AG10803 (cell line): ENCODE data around the gene TAT.

Experiments
- DNase-seq: peaks from one replicate; pipeline ENCODE4 v3.0.0; 2010; ENCODE audit warnings: low read depth
- H3K4me3 ChIP-seq: 2 replicates; pipeline ENCODE4 v1.5.1; 2011; ENCODE audit warnings: mild to moderate bottlenecking, low read length, control low read depth
- CTCF ChIP-seq: conservative IDR thresholded peaks from 2 replicates; pipeline ENCODE4 v1.5.1; 2011; ENCODE audit warnings: mild to moderate bottlenecking, low read length, control low read depth, inconsistent platforms

Gene TAT

DNA sequence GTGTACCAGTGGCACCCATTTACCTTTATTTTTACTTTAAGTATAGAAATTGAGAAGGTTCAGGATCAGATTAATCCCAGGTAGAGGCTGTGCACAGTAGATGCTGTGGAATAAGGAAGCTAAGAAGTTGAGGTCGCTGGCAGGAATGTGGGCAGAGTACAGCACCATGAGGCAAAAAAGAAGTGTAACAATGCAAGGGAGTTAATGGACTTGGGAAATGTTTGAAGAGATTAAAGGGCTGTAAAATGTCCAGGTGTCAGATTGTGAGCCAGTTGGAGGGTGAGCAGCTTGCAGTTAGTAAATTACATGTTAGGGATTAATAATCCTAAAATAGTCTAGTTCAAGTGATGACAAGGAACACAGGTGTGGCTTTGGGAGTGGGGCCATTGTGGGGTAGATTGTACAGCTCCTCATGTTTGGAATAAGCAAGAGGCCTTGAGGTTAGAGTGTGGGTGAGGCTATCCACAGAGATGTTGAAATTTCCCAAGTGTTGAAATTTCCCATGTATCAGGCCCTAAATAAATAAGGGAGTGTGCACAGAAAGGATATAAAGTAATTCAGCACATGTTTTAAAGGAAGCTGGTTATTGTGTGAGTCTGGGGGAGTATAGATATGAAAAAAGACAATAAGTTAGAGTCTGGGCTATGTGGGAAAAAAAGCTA is 21.5 kb downstream of the TAT start:
- no peak for DNase-seq
- H3K4me3 ChIP-seq: no peak overlapping the region
- TF ChIP-seq CTCF: no peak

DNA sequence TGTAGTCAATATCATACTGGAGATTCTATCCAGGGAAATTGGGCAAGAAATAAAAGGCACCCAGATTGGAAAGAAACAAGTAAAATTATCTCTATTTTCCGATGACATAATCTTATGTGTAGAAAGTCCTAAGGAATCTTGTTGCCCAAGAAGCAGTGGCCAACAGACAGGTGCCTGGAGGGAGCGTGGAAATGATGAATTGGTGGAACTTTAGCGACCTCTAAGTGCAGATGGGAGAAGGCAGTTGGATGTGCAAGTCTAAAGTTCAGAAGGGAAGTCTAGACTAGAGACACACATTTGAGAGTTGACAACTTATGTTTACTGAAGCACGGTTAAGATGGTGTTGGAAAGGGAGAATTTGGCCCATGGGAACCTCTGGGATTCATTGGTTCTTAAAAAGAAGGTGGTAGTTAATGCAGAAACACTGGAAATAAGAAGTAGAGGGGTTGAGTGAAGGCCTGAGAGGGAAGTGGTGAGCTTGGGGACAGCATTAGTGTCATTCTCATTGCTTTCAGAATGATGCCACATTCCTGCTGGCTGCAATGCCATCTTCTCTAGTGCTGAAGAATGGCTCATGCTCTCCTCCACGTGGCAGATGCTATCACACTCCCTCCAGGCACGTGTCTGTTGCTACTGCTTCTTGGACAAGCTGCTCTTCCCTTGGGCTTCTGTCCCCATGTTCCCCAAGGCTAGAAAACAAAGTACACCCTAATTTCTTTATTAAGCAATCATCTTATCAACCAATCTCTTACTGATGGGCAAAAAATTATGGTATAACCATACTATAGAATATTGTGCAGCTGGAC is 24.0 kb downstream of the TAT start:
- no peak for TF ChIP-seq CTCF
- no peak for DNase-seq
- H3K4me3 ChIP-seq: no peak overlapping the region

GRCh38 chr16:71547168-71547567 is 29.7 kb downstream of the TAT start:
- no peak for DNase-seq
- no peak overlapping the region for H3K4me3 ChIP-seq
- no peak for TF ChIP-seq CTCF

- peak; percentile 52 for TF ChIP-seq CTCF
- H3K4me3 ChIP-seq: no peak overlapping the region
- peak; percentile 14 for DNase-seq
Measured at GRCh38 chr16:71542377-71542776, 34.5 kb downstream of the TAT start.

- no peak overlapping the region for H3K4me3 ChIP-seq
- DNase-seq: peak; percentile 39
- TF ChIP-seq CTCF: peak; percentile 78
Measured at GRCh38 chr16:71537643-71538042, 39.2 kb downstream of the TAT start.

DNA sequence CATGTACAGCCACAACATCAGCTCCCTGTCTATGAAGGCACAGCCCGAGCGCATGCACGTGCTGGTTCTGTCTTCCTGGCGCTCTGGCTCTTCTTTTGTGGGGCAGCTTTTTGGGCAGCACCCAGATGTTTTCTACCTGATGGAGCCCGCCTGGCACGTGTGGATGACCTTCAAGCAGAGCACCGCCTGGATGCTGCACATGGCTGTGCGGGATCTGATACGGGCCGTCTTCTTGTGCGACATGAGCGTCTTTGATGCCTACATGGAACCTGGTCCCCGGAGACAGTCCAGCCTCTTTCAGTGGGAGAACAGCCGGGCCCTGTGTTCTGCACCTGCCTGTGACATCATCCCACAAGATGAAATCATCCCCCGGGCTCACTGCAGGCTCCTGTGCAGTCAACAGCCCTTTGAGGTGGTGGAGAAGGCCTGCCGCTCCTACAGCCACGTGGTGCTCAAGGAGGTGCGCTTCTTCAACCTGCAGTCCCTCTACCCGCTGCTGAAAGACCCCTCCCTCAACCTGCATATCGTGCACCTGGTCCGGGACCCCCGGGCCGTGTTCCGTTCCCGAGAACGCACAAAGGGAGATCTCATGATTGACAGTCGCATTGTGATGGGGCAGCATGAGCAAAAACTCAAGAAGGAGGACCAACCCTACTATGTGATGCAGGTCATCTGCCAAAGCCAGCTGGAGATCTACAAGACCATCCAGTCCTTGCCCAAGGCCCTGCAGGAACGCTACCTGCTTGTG is 40.0 kb downstream of the TAT start:
- H3K4me3 ChIP-seq: no peak overlapping the region
- no peak for TF ChIP-seq CTCF
- DNase-seq: no peak
